Keratinocyte (primary cell): ENCODE data around the gene SSBP4.

Source experiments
- EZH2 ChIP-seq: IDR thresholded peaks from one replicate; pipeline ENCODE4 v1.6.1; 2012; ENCODE audit warnings: inconsistent platforms, mild to moderate bottlenecking, low read length, moderate library complexity
- TF ChIP-seq, protein P1 (sequence below), 3 experiments: IDR thresholded peaks in 1 of 3; conservative IDR thresholded peaks in 1 of 3; optimal IDR thresholded peaks in 1 of 3; 2 replicates in 2 of 3; 3 replicates in 1 of 3; pipeline versions ENCODE3 to v1.5.1; 2011; ENCODE audit warnings: low read length in 3 of 3, mild to moderate bottlenecking in 3 of 3, moderate library complexity in 2 of 3, control low read depth in 1 of 3, inconsistent platforms in 1 of 3; ENCODE audit not compliant: insufficient read depth in 2 of 3; ENCODE audit errors: extremely low read depth in 1 of 3

DNA sequence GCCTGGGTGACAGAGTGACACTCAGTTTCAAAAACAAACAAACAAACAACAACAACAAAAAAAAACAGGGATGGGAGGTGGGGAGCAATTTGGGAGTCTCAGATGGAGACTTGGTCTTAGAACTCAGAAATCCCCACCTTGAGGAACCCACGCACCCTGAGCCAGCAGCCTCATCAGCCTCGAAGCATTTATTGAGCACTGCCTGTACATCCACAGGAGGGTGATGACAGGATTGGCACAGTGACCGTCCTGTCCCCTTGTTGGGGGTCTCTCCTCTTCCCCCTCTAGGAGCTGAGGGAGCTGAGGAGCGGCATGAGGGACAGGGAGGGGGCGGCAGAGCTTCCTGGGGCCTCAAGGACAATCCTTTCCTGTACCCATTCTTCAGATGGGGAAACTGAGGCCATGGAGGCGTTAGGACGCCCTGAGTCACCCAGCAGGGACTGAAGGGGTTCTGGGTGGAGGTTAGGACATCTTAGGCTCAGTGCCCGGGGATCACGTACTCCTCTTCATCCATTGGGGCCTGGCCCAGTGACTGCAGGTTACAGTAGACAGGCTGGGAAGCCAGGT, 27.6 kb upstream of the SSBP4 start:
- TF ChIP-seq, protein P1, sequence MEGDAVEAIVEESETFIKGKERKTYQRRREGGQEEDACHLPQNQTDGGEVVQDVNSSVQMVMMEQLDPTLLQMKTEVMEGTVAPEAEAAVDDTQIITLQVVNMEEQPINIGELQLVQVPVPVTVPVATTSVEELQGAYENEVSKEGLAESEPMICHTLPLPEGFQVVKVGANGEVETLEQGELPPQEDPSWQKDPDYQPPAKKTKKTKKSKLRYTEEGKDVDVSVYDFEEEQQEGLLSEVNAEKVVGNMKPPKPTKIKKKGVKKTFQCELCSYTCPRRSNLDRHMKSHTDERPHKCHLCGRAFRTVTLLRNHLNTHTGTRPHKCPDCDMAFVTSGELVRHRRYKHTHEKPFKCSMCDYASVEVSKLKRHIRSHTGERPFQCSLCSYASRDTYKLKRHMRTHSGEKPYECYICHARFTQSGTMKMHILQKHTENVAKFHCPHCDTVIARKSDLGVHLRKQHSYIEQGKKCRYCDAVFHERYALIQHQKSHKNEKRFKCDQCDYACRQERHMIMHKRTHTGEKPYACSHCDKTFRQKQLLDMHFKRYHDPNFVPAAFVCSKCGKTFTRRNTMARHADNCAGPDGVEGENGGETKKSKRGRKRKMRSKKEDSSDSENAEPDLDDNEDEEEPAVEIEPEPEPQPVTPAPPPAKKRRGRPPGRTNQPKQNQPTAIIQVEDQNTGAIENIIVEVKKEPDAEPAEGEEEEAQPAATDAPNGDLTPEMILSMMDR (optimal IDR thresholded peaks at IDR 0.05 in 1 of 3, IDR thresholded peaks at IDR 0.05 in 1 of 3, conservative IDR thresholded peaks at IDR 0.05 in 1 of 3; ENCODE audit: extremely low read depth in 1 of 3, insufficient read depth in 2 of 3, low read length in 3 of 3): no peak
- no peak for TF ChIP-seq EZH2
